HepG2 (cell line): ENCODE data around the gene IPO13. TPM values are rescaled to one million over a fixed set of nuclear protein-coding genes. Genes with fewer than 3 reads are reported as not detected.

Experiments used
- ATAC-seq: fragments of 200-7000 bp; cut with Tn5 transposase; 3 replicates; pipeline ENCODE4 v1.9.1; 2020; ENCODE audit warnings: mild to moderate bottlenecking, moderate library complexity
- BruUV-seq: library from RNA; stranded (reverse); fragments of 400-500 nt; replicated peaks from 2 replicates; lab custom pipeline; 2021; lab: Mats Ljungman, UMichigan
- CTCF ChIA-PET: fragments of 300-600 bp; formaldehyde crosslinking; extraction: SDS; loops from one replicate; lab custom pipeline; 2021; ENCODE audit warnings: low total read pairs, inconsistent platforms, low intra/inter-chr PET ratio; lab: Yijun Ruan, JAX
- POLR2A ChIA-PET: fragments of 350-600 bp; sonication (Branson Sonifier 250); formaldehyde crosslinking; loops from one replicate; lab custom pipeline; 2020; ENCODE audit warnings: antibody characterized with exemption, inconsistent platforms; lab: Yijun Ruan, JAX
- DNase-seq: peaks from one replicate; pipeline ENCODE4 v3.0.0-alpha.2; 2015; ENCODE audit warnings: low spot score
- FAIRE-seq: peaks from 3 replicates; lab custom pipeline; 2011; peaks lifted over from hg19 to GRCh38; lab: Jason Lieb, UNC
- H2AFZ ChIP-seq: one replicate; pipeline ENCODE4 v1.6.1; 2011; ENCODE audit warnings: low read length, inconsistent platforms
- H3K27ac ChIP-seq: fragments of 300-600 bp; 3 replicates; pipeline ENCODE4 v1.8.0; 2011; ENCODE audit warnings: mixed run types, mild to moderate bottlenecking, mixed read lengths, low read length, inconsistent platforms; ENCODE audit not compliant: insufficient read depth; ENCODE audit errors: extremely low read length
- H3K27me3 ChIP-seq, 2 experiments: fragments of 200-600 bp in 1 of 2; 2 replicates in 1 of 2; 3 replicates in 1 of 2; pipeline versions ENCODE4 v1.6.0 to v1.8.0; 2011; ENCODE audit warnings: low read length in 2 of 2, mild to moderate bottlenecking in 2 of 2, moderate library complexity in 2 of 2, inconsistent platforms in 1 of 2; ENCODE audit not compliant: insufficient read depth in 2 of 2, control insufficient read depth in 1 of 2
- H3K36me3 ChIP-seq, 2 experiments: fragments of 200-600 bp in 1 of 2; replicated peaks in 1 of 2; 2 replicates in 1 of 2; 3 replicates in 1 of 2; pipeline versions ENCODE4 v1.5.1 to v1.8.0; 2011; ENCODE audit warnings: low read length in 2 of 2, inconsistent platforms in 1 of 2; ENCODE audit not compliant: insufficient read depth in 2 of 2, control insufficient read depth in 1 of 2
- H3K4me1 ChIP-seq: 2 replicates; pipeline ENCODE4 v1.5.1; 2012; ENCODE audit warnings: low read length, inconsistent platforms; ENCODE audit not compliant: insufficient read depth
- H3K4me2 ChIP-seq: 2 replicates; pipeline ENCODE4 v1.6.0; 2011; ENCODE audit warnings: low read depth, low read length, inconsistent platforms
- H3K4me3 ChIP-seq, 3 experiments: fragments of 200-600 bp in 1 of 3; sonication (generic), shearing (Covaris generic) in 1 of 3; replicated peaks in 1 of 3; 2 replicates each; pipeline ENCODE4 v1.5.1; 2011 to 2016; ENCODE audit warnings: low read length in 3 of 3, inconsistent platforms in 2 of 3, low read depth in 2 of 3, mild to moderate bottlenecking in 2 of 3, control low read depth in 1 of 3, mixed read lengths in 1 of 3; ENCODE audit not compliant: insufficient read depth in 1 of 3
- H3K79me2 ChIP-seq: one replicate; pipeline ENCODE4 v1.6.1; 2011; ENCODE audit warnings: low read length, inconsistent platforms; ENCODE audit not compliant: insufficient read depth
- H3K9ac ChIP-seq: 2 replicates; pipeline ENCODE4 v1.6.0; 2011; ENCODE audit warnings: mild to moderate bottlenecking, low read depth, low read length, inconsistent platforms; ENCODE audit not compliant: insufficient read depth
- H3K9me3 ChIP-seq: 2 replicates; pipeline ENCODE4 v1.5.1; 2012; ENCODE audit warnings: mild to moderate bottlenecking, low read length
- H4K20me1 ChIP-seq: 2 replicates; pipeline ENCODE4 v1.6.0; 2011; ENCODE audit warnings: inconsistent platforms, mild to moderate bottlenecking, low read length, moderate library complexity; ENCODE audit not compliant: insufficient read depth
- ELF1 ChIP-seq: sonication (generic); formaldehyde crosslinking; IDR thresholded peaks from 2 replicates; pipeline ENCODE4 v1.4.0; 2020; ENCODE audit warnings: missing genetic modification reagents
- GMEB2 ChIP-seq: IDR thresholded peaks from 2 replicates; pipeline ENCODE4 v1.6.1; 2016; ENCODE audit warnings: missing biosample characterization, missing genetic modification reagents, low read depth
- HOXA3 ChIP-seq: sonication (generic); formaldehyde crosslinking; IDR thresholded peaks from 2 replicates; pipeline ENCODE4 v1.5.0; 2020; ENCODE audit warnings: missing genetic modification reagents
- HOXA5 ChIP-seq: sonication (generic); formaldehyde crosslinking; IDR thresholded peaks from 2 replicates; pipeline ENCODE4 v1.4.0; 2020; ENCODE audit warnings: missing genetic modification reagents
- ZBTB20 ChIP-seq: sonication (generic); formaldehyde crosslinking; IDR thresholded peaks from 2 replicates; pipeline ENCODE4 v1.8.1; 2023; ENCODE audit warnings: missing genetic modification reagents, low read depth, mild to moderate bottlenecking, borderline replicate concordance
- ZNF18 ChIP-seq: sonication (generic); formaldehyde crosslinking; IDR thresholded peaks from 2 replicates; pipeline ENCODE4 v1.8.0; 2022; ENCODE audit warnings: mild to moderate bottlenecking, missing genetic modification reagents; ENCODE audit not compliant: insufficient replicate concordance
- ZNF598 ChIP-seq: sonication (generic); formaldehyde crosslinking; IDR thresholded peaks from 2 replicates; pipeline ENCODE4 v1.5.1; 2020; ENCODE audit warnings: mild to moderate bottlenecking, missing genetic modification reagents, borderline replicate concordance
- ZNF616 ChIP-seq: sonication (generic); formaldehyde crosslinking; IDR thresholded peaks from 2 replicates; pipeline ENCODE4 v1.5.0; 2020; ENCODE audit warnings: low read depth, mild to moderate bottlenecking, missing genetic modification reagents
- ZNF644 ChIP-seq: IDR thresholded peaks from 2 replicates; pipeline ENCODE4 v1.6.1; 2016; ENCODE audit warnings: low read depth
- ZNF672 ChIP-seq: sonication (generic); formaldehyde crosslinking; IDR thresholded peaks from 2 replicates; pipeline ENCODE4 v1.8.1; 2022; ENCODE audit warnings: missing genetic modification reagents
- ZNF75D ChIP-seq: sonication (generic); formaldehyde crosslinking; IDR thresholded peaks from 2 replicates; pipeline ENCODE4 v1.8.1; 2023; ENCODE audit warnings: missing genetic modification reagents, mild to moderate bottlenecking, borderline replicate concordance
- ZNF850 ChIP-seq: sonication (generic); formaldehyde crosslinking; conservative IDR thresholded peaks from 2 replicates; pipeline ENCODE4 v1.9.0; 2021; ENCODE audit warnings: mild to moderate bottlenecking, missing genetic modification reagents
- WGBS: methylation state at CpG from one replicate; pipeline ENCODE4 v1.1.6; 2017; ENCODE audit warnings: low lambda C conversion rate; 5-methylcytosine and 5-hydroxymethylcytosine counted together
- in situ Hi-C: cut with HindIII; loops from 2 replicates; pipeline ENCODE4 v1.10.0; 2017; ENCODE audit warnings: low pct_unique_long_range_greater_than_20kb; ENCODE audit not compliant: extremely low pct_ligation_motif_present
- intact Hi-C: fragments of 100-400 bp; cut with micrococcal nuclease; formaldehyde crosslinking; loops from one replicate; pipeline ENCODE4 v1.10.0; 2022; ENCODE audit not compliant: unreplicated experiment
- polyA plus RNA-seq, 8 experiments: library from polyadenylated mRNA; depleted of rRNA in 3 of 8; stranded (reverse) in 7 of 8; unstranded in 1 of 8; fragments of >200 nt; fragmentation: Illumina TruSeq in 4 of 8; extraction: Trizol in 4 of 8; gene quantifications; 2 replicates each; pipeline versions ENCODE4 v1.2.1 to v1.2.3, GENCODE V29; 2011 to 2016; ENCODE audit warnings: low read depth in 4 of 8, missing spikeins in 1 of 8, mixed read lengths in 1 of 8; ENCODE audit not compliant: insufficient read depth in 1 of 8
- total RNA-seq, 5 experiments: library from RNA; depleted of rRNA; stranded (reverse); fragments of >200 nt; fragmentation: Illumina TruSeq; extraction: Trizol; gene quantifications; 2 replicates each; pipeline ENCODE4 v1.2.3, GENCODE V29; 2016; ENCODE audit warnings: low read depth in 1 of 5
- TF ChIP-seq, protein P1 (sequence below): sonication (generic); formaldehyde crosslinking; IDR thresholded peaks from 2 replicates; pipeline ENCODE4 v1.5.0; 2020; ENCODE audit warnings: missing genetic modification reagents
- TF ChIP-seq, protein P2 (sequence below): sonication (generic); formaldehyde crosslinking; IDR thresholded peaks from 2 replicates; pipeline ENCODE4 v1.8.0; 2022; ENCODE audit warnings: mild to moderate bottlenecking, missing genetic modification reagents
- TF ChIP-seq, protein P3 (sequence below): sonication (generic); formaldehyde crosslinking; IDR thresholded peaks from 2 replicates; pipeline ENCODE4 v1.9.0; 2021; ENCODE audit warnings: missing genetic modification reagents, borderline replicate concordance
- TF ChIP-seq, protein P4 (sequence below): sonication (generic); formaldehyde crosslinking; IDR thresholded peaks from 2 replicates; pipeline ENCODE4 v1.8.1; 2023; ENCODE audit warnings: mild to moderate bottlenecking, missing genetic modification reagents, borderline replicate concordance

Gene IPO13
- total and polyA plus RNA-seq, 2 of the 13 experiments (the other 11 are each of a cell fraction or from before 2014, with no cell fraction given) = 12.9 to 15.6 TPM

GRCh38 chr1:43919906-43920305 lies 26.8 kb upstream of the IPO13 start:
- DNase-seq (no peak), FAIRE-seq (no peak), ATAC-seq (no peak)
- Histone ChIP-seq H4K20me1 (no peaks in the 10 kb centered on the region), H3K36me3 (peaks cover 0 to 3% of the 10 kb centered on the region in 2 experiments; a peak in 1 of 5 replicates), H3K27ac (no peak overlapping the region), H3K27me3 (no peaks in the 10 kb centered on the region), H3K4me1 (no peaks in the 10 kb centered on the region), H3K9ac (no peak overlapping the region), H3K4me3 (no peak overlapping the region), H2AFZ (no peak overlapping the region), H3K9me3 (no peaks in the 10 kb centered on the region), H3K79me2 (no peaks in the 10 kb centered on the region), H3K4me2 (no peak overlapping the region)
- WGBS = 90% methylated on average over 7 of the region's 7 CpGs
- ChIA-PET CTCF (no interaction called here), POLR2A (no interaction called here)
- in situ Hi-C loops (no loop called here), intact Hi-C loops (no loop called here)
- BruUV-seq = no TSS peak
- TF ChIP-seq HOXA5 (CRISPR knock-in tag) = no peak
- TF ChIP-seq ZNF616 = no peak
- no peak for TF ChIP-seq GMEB2
- TF ChIP-seq ZNF644 (CRISPR knock-in tag) = no peak
- TF ChIP-seq ELF1 (CRISPR knock-in tag) = no peak
- TF ChIP-seq, protein P1, sequence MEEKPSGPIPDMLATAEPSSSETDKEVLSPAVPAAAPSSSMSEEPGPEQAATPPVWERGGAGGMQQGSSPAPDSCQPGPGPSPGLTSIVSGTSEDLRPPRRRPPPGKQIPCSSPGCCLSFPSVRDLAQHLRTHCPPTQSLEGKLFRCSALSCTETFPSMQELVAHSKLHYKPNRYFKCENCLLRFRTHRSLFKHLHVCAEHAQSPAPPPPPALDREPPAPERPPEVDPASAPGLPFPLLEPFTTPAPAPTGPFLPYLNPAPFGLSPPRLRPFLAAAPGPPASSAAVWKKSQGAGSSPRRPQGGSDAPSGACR (CRISPR knock-in tag) = no peak
- no peak for TF ChIP-seq HOXA3 (CRISPR knock-in tag)
- TF ChIP-seq, protein P2, sequence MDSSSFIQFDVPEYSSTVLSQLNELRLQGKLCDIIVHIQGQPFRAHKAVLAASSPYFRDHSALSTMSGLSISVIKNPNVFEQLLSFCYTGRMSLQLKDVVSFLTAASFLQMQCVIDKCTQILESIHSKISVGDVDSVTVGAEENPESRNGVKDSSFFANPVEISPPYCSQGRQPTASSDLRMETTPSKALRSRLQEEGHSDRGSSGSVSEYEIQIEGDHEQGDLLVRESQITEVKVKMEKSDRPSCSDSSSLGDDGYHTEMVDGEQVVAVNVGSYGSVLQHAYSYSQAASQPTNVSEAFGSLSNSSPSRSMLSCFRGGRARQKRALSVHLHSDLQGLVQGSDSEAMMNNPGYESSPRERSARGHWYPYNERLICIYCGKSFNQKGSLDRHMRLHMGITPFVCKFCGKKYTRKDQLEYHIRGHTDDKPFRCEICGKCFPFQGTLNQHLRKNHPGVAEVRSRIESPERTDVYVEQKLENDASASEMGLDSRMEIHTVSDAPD (CRISPR knock-in tag) = no peak
- TF ChIP-seq ZNF75D (CRISPR knock-in tag) = no peak
- TF ChIP-seq, protein P3, sequence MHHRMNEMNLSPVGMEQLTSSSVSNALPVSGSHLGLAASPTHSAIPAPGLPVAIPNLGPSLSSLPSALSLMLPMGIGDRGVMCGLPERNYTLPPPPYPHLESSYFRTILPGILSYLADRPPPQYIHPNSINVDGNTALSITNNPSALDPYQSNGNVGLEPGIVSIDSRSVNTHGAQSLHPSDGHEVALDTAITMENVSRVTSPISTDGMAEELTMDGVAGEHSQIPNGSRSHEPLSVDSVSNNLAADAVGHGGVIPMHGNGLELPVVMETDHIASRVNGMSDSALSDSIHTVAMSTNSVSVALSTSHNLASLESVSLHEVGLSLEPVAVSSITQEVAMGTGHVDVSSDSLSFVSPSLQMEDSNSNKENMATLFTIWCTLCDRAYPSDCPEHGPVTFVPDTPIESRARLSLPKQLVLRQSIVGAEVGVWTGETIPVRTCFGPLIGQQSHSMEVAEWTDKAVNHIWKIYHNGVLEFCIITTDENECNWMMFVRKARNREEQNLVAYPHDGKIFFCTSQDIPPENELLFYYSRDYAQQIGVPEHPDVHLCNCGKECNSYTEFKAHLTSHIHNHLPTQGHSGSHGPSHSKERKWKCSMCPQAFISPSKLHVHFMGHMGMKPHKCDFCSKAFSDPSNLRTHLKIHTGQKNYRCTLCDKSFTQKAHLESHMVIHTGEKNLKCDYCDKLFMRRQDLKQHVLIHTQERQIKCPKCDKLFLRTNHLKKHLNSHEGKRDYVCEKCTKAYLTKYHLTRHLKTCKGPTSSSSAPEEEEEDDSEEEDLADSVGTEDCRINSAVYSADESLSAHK (CRISPR knock-in tag) = no peak
- no peak for TF ChIP-seq ZNF850 (CRISPR knock-in tag)
- TF ChIP-seq, protein P4, sequence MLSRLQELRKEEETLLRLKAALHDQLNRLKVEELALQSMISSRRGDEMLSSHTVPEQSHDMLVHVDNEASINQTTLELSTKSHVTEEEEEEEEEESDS (CRISPR knock-in tag) = no peak
- TF ChIP-seq ZNF18 (CRISPR knock-in tag) = no peak
- TF ChIP-seq ZNF672 (CRISPR knock-in tag) = no peak
- TF ChIP-seq ZNF598 = no peak
- TF ChIP-seq ZBTB20 (CRISPR knock-in tag) = no peak
